Ishikawa (cell line): ENCODE data around the gene LIN7C.

ENCODE experiments used
- CEBPB ChIP-seq: IDR thresholded peaks from 2 replicates; pipeline ENCODE4 v1.6.1; 2012
- CREB1 ChIP-seq: IDR thresholded peaks from 2 replicates; pipeline ENCODE4 v1.6.1; 2012; ENCODE audit warnings: low read depth
- EGR1 ChIP-seq: IDR thresholded peaks from 2 replicates; pipeline ENCODE4 v1.6.1; 2012
- EP300 ChIP-seq: IDR thresholded peaks from 2 replicates; pipeline ENCODE4 v1.6.1; 2012; ENCODE audit warnings: borderline replicate concordance
- FOXM1 ChIP-seq: IDR thresholded peaks from 2 replicates; pipeline ENCODE4 v1.6.1; 2012; ENCODE audit warnings: low read depth, borderline replicate concordance
- MAX ChIP-seq: IDR thresholded peaks from 2 replicates; pipeline ENCODE4 v1.6.1; 2012
- NFIC ChIP-seq: IDR thresholded peaks from 2 replicates; pipeline ENCODE4 v1.6.1; 2012
- RAD21 ChIP-seq: IDR thresholded peaks from 2 replicates; pipeline ENCODE4 v1.6.1; 2012; ENCODE audit warnings: low read depth
- REST ChIP-seq: IDR thresholded peaks from 2 replicates; pipeline ENCODE4 v1.6.1; 2012; ENCODE audit warnings: low read depth, mild to moderate bottlenecking
- TAF1 ChIP-seq: IDR thresholded peaks from 2 replicates; pipeline ENCODE4 v1.6.1; 2012; ENCODE audit warnings: low read depth, mild to moderate bottlenecking
- TCF12 ChIP-seq: IDR thresholded peaks from 2 replicates; pipeline ENCODE4 v1.6.1; 2012; ENCODE audit warnings: low read depth
- TEAD4 ChIP-seq: IDR thresholded peaks from 2 replicates; pipeline ENCODE4 v1.6.1; 2012
- USF1 ChIP-seq: IDR thresholded peaks from 2 replicates; pipeline ENCODE4 v1.6.1; 2012
- YY1 ChIP-seq: IDR thresholded peaks from 2 replicates; pipeline ENCODE4 v1.6.1; 2012; ENCODE audit warnings: low read depth
- ZBTB7A ChIP-seq: IDR thresholded peaks from 2 replicates; pipeline ENCODE4 v1.6.1; 2012; ENCODE audit warnings: low read depth

LIN7C gene

GRCh38 chr11:27514076-27514475 is 7.5 kb upstream of the LIN7C start:
- no peak for TF ChIP-seq RAD21
- TF ChIP-seq ZBTB7A: no peak
- no peak for TF ChIP-seq CREB1
- no peak for TF ChIP-seq TAF1
- no peak for TF ChIP-seq EP300
- no peak for TF ChIP-seq USF1
- TF ChIP-seq NFIC: no peak
- no peak for TF ChIP-seq EGR1
- TF ChIP-seq YY1: no peak
- no peak for TF ChIP-seq REST
- no peak for TF ChIP-seq CEBPB
- no peak for TF ChIP-seq TEAD4
- TF ChIP-seq MAX: no peak

- TF ChIP-seq CEBPB: no peak
- TF ChIP-seq TEAD4: no peak
- no peak for TF ChIP-seq TAF1
- no peak for TF ChIP-seq USF1
- TF ChIP-seq REST: no peak
- no peak for TF ChIP-seq ZBTB7A
- no peak for TF ChIP-seq CREB1
- no peak for TF ChIP-seq EGR1
- no peak for TF ChIP-seq YY1
- TF ChIP-seq RAD21: no peak
- no peak for TF ChIP-seq TCF12
- no peak for TF ChIP-seq NFIC
- no peak for TF ChIP-seq EP300
- TF ChIP-seq MAX: no peak
- no peak for TF ChIP-seq FOXM1
These were observed 6.8 kb upstream of the LIN7C start for GRCh38 chr11:27513389-27513788.

GRCh38 chr11:27512238-27512637 is 5.7 kb upstream of the LIN7C start:
- TF ChIP-seq TEAD4 (no peak), REST (no peak), RAD21 (no peak), FOXM1 (no peak), USF1 (no peak), ZBTB7A (no peak), CREB1 (no peak), CEBPB (no peak), MAX (no peak), NFIC (no peak), TAF1 (no peak), EP300 (no peak)

- TF ChIP-seq EP300 (no peak), NFIC (no peak), FOXM1 (no peak), RAD21 (no peak), MAX (no peak), REST (no peak), TEAD4 (no peak), CREB1 (no peak), YY1 (no peak), TAF1 (no peak), CEBPB (no peak), USF1 (no peak), TCF12 (no peak)
These were observed 3.3 kb upstream of the LIN7C start for GRCh38 chr11:27509908-27510307.
